HEK293 (cell line): ENCODE data around the gene PDIA3.

Source experiments
- MZF1 ChIP-seq: fragments of 450-650 bp; formaldehyde crosslinking; IDR thresholded peaks from 2 replicates; pipeline ENCODE4 v1.5.1; 2017; ENCODE audit warnings: missing biosample characterization, missing genetic modification characterization, borderline replicate concordance
- TCF7L2 ChIP-seq: IDR thresholded peaks from 2 replicates; pipeline ENCODE4 v1.6.1; 2011; ENCODE audit warnings: low read depth, mild to moderate bottlenecking, inconsistent platforms, low read length, moderate library complexity, borderline replicate concordance
- ZFP41 ChIP-seq: fragments of 450-650 bp; formaldehyde crosslinking; IDR thresholded peaks from 2 replicates; pipeline ENCODE4 v1.5.1; 2016; ENCODE audit warnings: missing biosample characterization, missing genetic modification characterization, borderline replicate concordance
- ZNF132 ChIP-seq: fragments of 450-650 bp; formaldehyde crosslinking; IDR thresholded peaks from 2 replicates; pipeline ENCODE4 v1.5.1; 2017; ENCODE audit warnings: missing biosample characterization, missing genetic modification characterization, borderline replicate concordance
- ZNF521 ChIP-seq: fragments of 450-650 bp; formaldehyde crosslinking; IDR thresholded peaks from 2 replicates; pipeline ENCODE4 v1.5.1; 2017; ENCODE audit warnings: missing biosample characterization, mild to moderate bottlenecking, missing genetic modification characterization
- ZNF561 ChIP-seq: fragments of 450-650 bp; IDR thresholded peaks from 2 replicates; pipeline ENCODE4 v1.5.1; 2018; ENCODE audit warnings: missing biosample characterization, missing genetic modification characterization, borderline replicate concordance
- ZNF600 ChIP-seq: fragments of 450-650 bp; formaldehyde crosslinking; IDR thresholded peaks from 2 replicates; pipeline ENCODE4 v1.5.1; 2016; ENCODE audit warnings: missing biosample characterization, missing genetic modification characterization
- ZNF707 ChIP-seq: fragments of 450-650 bp; formaldehyde crosslinking; IDR thresholded peaks from 2 replicates; pipeline ENCODE4 v1.5.1; 2016; ENCODE audit warnings: missing biosample characterization, missing genetic modification characterization
- ZSCAN30 ChIP-seq: fragments of 450-650 bp; IDR thresholded peaks from 2 replicates; pipeline ENCODE4 v1.5.1; 2018; ENCODE audit warnings: missing biosample characterization, mild to moderate bottlenecking, missing genetic modification characterization, moderate library complexity
- TF ChIP-seq, protein P1 (sequence below): fragments of 450-650 bp; formaldehyde crosslinking; IDR thresholded peaks from 2 replicates; pipeline ENCODE4 v1.5.1; 2016; ENCODE audit warnings: missing biosample characterization, missing genetic modification characterization
- TF ChIP-seq, protein P2 (sequence below): fragments of 450-650 bp; formaldehyde crosslinking; IDR thresholded peaks from 2 replicates; pipeline ENCODE4 v1.5.1; 2016; ENCODE audit warnings: missing biosample characterization, missing genetic modification characterization

DNA sequence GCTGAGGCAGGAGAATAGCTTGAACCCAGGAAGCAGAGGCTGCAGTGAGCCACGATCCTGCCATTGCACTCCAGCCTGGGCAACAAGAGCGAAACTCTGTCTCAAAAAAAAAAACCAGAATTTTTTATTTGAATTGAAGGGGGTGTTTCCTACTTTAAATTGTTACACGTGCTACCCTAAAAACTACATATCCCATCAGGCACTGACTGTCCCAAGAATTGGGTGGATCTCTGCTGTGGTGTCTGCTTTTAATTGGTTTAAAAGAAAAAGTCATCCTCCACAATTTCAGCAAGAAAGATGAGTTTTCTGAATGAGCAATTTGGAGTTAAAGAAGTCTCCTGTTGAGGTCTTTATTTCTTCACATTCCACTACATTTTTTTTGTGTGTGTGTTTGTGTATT lies 2.1 kb downstream of the PDIA3 start:
- TF ChIP-seq, protein P1, sequence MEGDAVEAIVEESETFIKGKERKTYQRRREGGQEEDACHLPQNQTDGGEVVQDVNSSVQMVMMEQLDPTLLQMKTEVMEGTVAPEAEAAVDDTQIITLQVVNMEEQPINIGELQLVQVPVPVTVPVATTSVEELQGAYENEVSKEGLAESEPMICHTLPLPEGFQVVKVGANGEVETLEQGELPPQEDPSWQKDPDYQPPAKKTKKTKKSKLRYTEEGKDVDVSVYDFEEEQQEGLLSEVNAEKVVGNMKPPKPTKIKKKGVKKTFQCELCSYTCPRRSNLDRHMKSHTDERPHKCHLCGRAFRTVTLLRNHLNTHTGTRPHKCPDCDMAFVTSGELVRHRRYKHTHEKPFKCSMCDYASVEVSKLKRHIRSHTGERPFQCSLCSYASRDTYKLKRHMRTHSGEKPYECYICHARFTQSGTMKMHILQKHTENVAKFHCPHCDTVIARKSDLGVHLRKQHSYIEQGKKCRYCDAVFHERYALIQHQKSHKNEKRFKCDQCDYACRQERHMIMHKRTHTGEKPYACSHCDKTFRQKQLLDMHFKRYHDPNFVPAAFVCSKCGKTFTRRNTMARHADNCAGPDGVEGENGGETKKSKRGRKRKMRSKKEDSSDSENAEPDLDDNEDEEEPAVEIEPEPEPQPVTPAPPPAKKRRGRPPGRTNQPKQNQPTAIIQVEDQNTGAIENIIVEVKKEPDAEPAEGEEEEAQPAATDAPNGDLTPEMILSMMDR (tag by site-specific recombination) = no peak
- no peak for TF ChIP-seq ZNF561
- TF ChIP-seq, protein P2, sequence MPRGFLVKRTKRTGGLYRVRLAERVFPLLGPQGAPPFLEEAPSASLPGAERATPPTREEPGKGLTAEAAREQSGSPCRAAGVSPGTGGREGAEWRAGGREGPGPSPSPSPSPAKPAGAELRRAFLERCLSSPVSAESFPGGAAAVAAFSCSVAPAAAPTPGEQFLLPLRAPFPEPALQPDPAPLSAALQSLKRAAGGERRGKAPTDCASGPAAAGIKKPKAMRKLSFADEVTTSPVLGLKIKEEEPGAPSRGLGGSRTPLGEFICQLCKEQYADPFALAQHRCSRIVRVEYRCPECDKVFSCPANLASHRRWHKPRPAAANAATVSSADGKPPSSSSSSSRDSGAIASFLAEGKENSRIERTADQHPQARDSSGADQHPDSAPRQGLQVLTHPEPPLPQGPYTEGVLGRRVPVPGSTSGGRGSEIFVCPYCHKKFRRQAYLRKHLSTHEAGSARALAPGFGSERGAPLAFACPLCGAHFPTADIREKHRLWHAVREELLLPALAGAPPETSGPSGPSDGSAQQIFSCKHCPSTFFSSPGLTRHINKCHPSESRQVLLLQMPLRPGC (tag by site-specific recombination) = no peak
- TF ChIP-seq ZNF600 (tag by site-specific recombination) = no peak
- no peak for TF ChIP-seq TCF7L2
- TF ChIP-seq ZSCAN30 (tag by site-specific recombination) = no peak
- no peak for TF ChIP-seq MZF1
- no peak for TF ChIP-seq ZNF521 (tag by site-specific recombination)
- no peak for TF ChIP-seq ZFP41 (tag by site-specific recombination)
- no peak for TF ChIP-seq ZNF132 (tag by site-specific recombination)
- no peak for TF ChIP-seq ZNF707 (tag by site-specific recombination)
